Peyer's patch (tissue), 4 donors: ENCODE data around the gene MGAT4C. TPM values are rescaled to one million over a fixed set of nuclear protein-coding genes. Genes with fewer than 3 reads are reported as not detected.

ENCODE experiments used
- DNase-seq, 3 donors: peaks; one replicate each; pipeline ENCODE4 v3.0.0-alpha.2; 2017 to 2019
- H3K27ac ChIP-seq, 4 donors: fragments of 200-600 bp; sonication (generic); one replicate each; pipeline ENCODE4 v1.5.1; 2016 to 2019
- H3K27me3 ChIP-seq, 2 donors: fragments of 200-600 bp; sonication (generic); one replicate each; pipeline ENCODE4 v1.5.1; 2019
- H3K36me3 ChIP-seq, 3 donors: fragments of 200-600 bp; sonication (generic); one replicate each; pipeline ENCODE4 v1.5.1; 2016 to 2019
- H3K4me1 ChIP-seq, 4 donors: fragments of 200-600 bp; sonication (generic); one replicate each; pipeline ENCODE4 v1.5.1; 2016 to 2019
- H3K4me3 ChIP-seq, 4 donors: fragments of 200-600 bp; sonication (generic); 1 replicate in 3 of 4; 2 replicates in 1 of 4; pipeline ENCODE4 v1.5.1; 2016 to 2019; ENCODE audit warnings: mild to moderate bottlenecking in 1 of 4
- H3K9me3 ChIP-seq, 4 donors: fragments of 200-600 bp; sonication (generic); one replicate each; pipeline ENCODE4 v1.5.1; 2016 to 2019; ENCODE audit warnings: mild to moderate bottlenecking in 1 of 4
- POLR2A ChIP-seq, 2 donors: fragments of 450-650 bp; IDR thresholded peaks; one replicate each; pipeline ENCODE4 v1.5.1; 2017; ENCODE audit warnings: antibody characterized with exemption in 2 of 2, mild to moderate bottlenecking in 2 of 2, moderate library complexity in 2 of 2
- total RNA-seq, 4 donors: library from RNA; depleted of rRNA; stranded (reverse); fragments of >200 nt; gene quantifications; one replicate each; pipeline ENCODE4 v1.1.0, GENCODE V29; 2016
- TF ChIP-seq, protein P1 (sequence below), 6 experiments: fragments of 450-650 bp in 4 of 6; fragments of 200-600 bp in 2 of 6; sonication (generic) in 1 of 6; IDR thresholded peaks; one replicate each; pipeline ENCODE4 v1.5.1; 2017 to 2019; ENCODE audit warnings: antibody characterized with exemption in 6 of 6, mild to moderate bottlenecking in 3 of 6, moderate library complexity in 1 of 6

MGAT4C gene
- total RNA-seq, 4 donors from 2014 or later, result under 0.01 to 2.5 (median 0.22) TPM

GRCh38 chr12:86148071-86148470 lies 108.1 kb downstream of the MGAT4C start:
- no peak for DNase-seq
- H3K9me3 ChIP-seq, result no peaks in the 10 kb centered on the region
- no peak overlapping the region for H3K4me3 ChIP-seq
- no peaks in the 10 kb centered on the region for H3K27me3 ChIP-seq
- no peaks in the 10 kb centered on the region for H3K36me3 ChIP-seq
- TF ChIP-seq, protein P1, sequence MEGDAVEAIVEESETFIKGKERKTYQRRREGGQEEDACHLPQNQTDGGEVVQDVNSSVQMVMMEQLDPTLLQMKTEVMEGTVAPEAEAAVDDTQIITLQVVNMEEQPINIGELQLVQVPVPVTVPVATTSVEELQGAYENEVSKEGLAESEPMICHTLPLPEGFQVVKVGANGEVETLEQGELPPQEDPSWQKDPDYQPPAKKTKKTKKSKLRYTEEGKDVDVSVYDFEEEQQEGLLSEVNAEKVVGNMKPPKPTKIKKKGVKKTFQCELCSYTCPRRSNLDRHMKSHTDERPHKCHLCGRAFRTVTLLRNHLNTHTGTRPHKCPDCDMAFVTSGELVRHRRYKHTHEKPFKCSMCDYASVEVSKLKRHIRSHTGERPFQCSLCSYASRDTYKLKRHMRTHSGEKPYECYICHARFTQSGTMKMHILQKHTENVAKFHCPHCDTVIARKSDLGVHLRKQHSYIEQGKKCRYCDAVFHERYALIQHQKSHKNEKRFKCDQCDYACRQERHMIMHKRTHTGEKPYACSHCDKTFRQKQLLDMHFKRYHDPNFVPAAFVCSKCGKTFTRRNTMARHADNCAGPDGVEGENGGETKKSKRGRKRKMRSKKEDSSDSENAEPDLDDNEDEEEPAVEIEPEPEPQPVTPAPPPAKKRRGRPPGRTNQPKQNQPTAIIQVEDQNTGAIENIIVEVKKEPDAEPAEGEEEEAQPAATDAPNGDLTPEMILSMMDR (IDR thresholded peaks at IDR 0.05), result no peak
- no peak for TF ChIP-seq POLR2A (IDR thresholded peaks at IDR 0.05)
- H3K27ac ChIP-seq, result no peak overlapping the region
- no peaks in the 10 kb centered on the region for H3K4me1 ChIP-seq

DNA sequence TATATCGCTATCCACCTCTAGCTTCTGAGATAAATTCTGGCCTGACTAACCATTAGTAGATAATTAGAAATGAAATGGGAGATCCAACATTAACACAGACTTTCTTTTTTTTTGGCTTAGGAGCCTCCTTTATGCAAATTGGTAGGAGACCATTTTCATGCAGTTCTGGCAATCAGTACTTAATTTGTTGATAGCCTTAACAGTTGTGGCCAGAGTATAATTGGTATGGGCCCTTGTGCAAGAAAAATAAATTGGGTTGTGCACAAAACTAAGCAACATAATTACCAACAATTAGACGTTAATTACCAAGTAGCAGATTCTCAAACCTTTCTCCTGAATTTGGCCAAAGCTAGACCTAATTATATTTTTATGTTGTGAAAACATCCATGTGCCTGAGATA lies 111.0 kb downstream of the MGAT4C start:
- H3K4me3 ChIP-seq, result no peak overlapping the region
- no peak for DNase-seq
- no peaks in the 10 kb centered on the region for H3K27me3 ChIP-seq
- H3K27ac ChIP-seq, result no peak overlapping the region
- no peaks in the 10 kb centered on the region for H3K4me1 ChIP-seq
- TF ChIP-seq POLR2A (IDR thresholded peaks at IDR 0.05), result no peak
- TF ChIP-seq, protein P1 (IDR thresholded peaks at IDR 0.05), result no peak
- no peaks in the 10 kb centered on the region for H3K9me3 ChIP-seq
- no peaks in the 10 kb centered on the region for H3K36me3 ChIP-seq

GRCh38 chr12:86143162-86143561 lies 113.0 kb downstream of the MGAT4C start:
- Histone ChIP-seq H3K27ac (no peak overlapping the region), H3K27me3 (no peaks in the 10 kb centered on the region), H3K36me3 (no peaks in the 10 kb centered on the region), H3K4me3 (no peak overlapping the region), H3K9me3 (no peaks in the 10 kb centered on the region), H3K4me1 (no peaks in the 10 kb centered on the region)
- DNase-seq, result no peak
- TF ChIP-seq POLR2A (IDR thresholded peaks at IDR 0.05), result no peak
- TF ChIP-seq, protein P1 (IDR thresholded peaks at IDR 0.05), result no peak

DNA sequence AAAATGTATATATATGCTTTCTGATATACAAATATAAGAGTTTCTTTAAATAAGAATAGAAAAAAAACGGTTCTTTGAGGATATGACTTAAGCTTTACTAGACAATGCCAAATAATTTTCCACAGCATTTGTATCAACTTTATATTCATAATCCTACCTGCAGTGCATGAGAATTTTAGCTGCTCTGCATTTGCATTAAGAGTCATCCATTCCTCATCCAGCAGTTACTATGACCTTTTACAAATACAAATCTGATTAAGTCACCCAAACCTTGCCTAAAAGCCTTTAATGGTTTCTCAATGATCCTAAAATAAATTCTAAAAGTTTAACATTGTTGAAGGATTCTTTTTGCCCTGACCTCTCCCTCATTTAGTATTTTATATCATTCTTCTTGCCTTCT lies 116.5 kb downstream of the MGAT4C start:
- H3K4me3 ChIP-seq, result no peak overlapping the region
- no peaks in the 10 kb centered on the region for H3K9me3 ChIP-seq
- DNase-seq, result no peak
- no peaks in the 10 kb centered on the region for H3K36me3 ChIP-seq
- no peak overlapping the region for H3K27ac ChIP-seq
- H3K27me3 ChIP-seq, result no peaks in the 10 kb centered on the region
- TF ChIP-seq POLR2A (IDR thresholded peaks at IDR 0.05), result no peak
- TF ChIP-seq, protein P1 (IDR thresholded peaks at IDR 0.05), result no peak
- no peaks in the 10 kb centered on the region for H3K4me1 ChIP-seq

- H3K27me3 ChIP-seq, result no peaks in the 10 kb centered on the region
- no peak for DNase-seq
- no peaks in the 10 kb centered on the region for H3K9me3 ChIP-seq
- no peak overlapping the region for H3K27ac ChIP-seq
- no peak overlapping the region for H3K4me3 ChIP-seq
- no peaks in the 10 kb centered on the region for H3K4me1 ChIP-seq
- no peaks in the 10 kb centered on the region for H3K36me3 ChIP-seq
- TF ChIP-seq POLR2A (IDR thresholded peaks at IDR 0.05), result no peak
- TF ChIP-seq, protein P1 (IDR thresholded peaks at IDR 0.05), result no peak
Observed at GRCh38 chr12:86138770-86139169, 117.4 kb downstream of the MGAT4C start.

- H3K27ac ChIP-seq, result no peak overlapping the region
- H3K27me3 ChIP-seq, result no peaks in the 10 kb centered on the region
- no peaks in the 10 kb centered on the region for H3K9me3 ChIP-seq
- H3K36me3 ChIP-seq, result no peaks in the 10 kb centered on the region
- no peak for TF ChIP-seq POLR2A (IDR thresholded peaks at IDR 0.05)
- TF ChIP-seq, protein P1 (IDR thresholded peaks at IDR 0.05), result no peak
- H3K4me1 ChIP-seq, result no peaks in the 10 kb centered on the region
- no peak for DNase-seq
- H3K4me3 ChIP-seq, result no peak overlapping the region
Observed at GRCh38 chr12:86137936-86138335, 118.3 kb downstream of the MGAT4C start.
